HG03103 (cell line): Measurements from ENCODE around the gene NGRN.
A peak's percentile ranks its signal among the peaks of the same experiment; 100 is the strongest.
"Not testable (repeated sequence)": the region's sequence is repeated elsewhere in the genome, so short reads cannot be mapped to it uniquely, and the experiment has no call there.

Source experiments
- ATAC-seq: cut with Tn5 transposase; IDR thresholded peaks from one replicate; pipeline ENCODE4 v1.9.1; 2021; ENCODE audit warnings: low read depth; ENCODE audit not compliant: unreplicated experiment

The NGRN gene

GRCh38 chr15:90271459-90272166 lies 6.1 kb downstream of the NGRN start:
- ATAC-seq = no peak

- ATAC-seq = not testable (repeated sequence)
Observed at GRCh38 chr15:90278467-90278866, 13.0 kb downstream of the NGRN start.

DNA sequence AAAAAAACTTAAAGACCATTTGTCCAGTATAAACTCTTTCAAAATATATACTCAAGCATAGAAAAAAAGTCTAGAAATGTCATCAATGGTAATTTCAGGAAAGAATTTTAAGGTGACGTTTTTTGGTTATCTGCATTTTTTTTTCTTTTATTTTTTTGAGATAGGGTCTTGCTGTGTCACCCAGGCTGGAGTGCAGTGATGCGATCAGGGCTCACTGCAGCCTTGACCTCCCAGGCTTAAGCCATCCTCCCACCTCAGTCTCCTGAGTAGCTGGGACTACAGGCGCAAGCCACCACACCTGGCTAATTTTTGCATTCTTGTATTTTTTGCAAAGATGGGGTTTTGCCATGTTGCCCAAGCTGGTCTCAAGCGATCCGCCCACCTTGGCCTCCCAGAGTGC lies 15.3 kb downstream of the NGRN start:
- not testable (repeated sequence) for ATAC-seq

GRCh38 chr15:90281637-90282036 lies 16.2 kb downstream of the NGRN start:
- not testable (repeated sequence) for ATAC-seq

DNA sequence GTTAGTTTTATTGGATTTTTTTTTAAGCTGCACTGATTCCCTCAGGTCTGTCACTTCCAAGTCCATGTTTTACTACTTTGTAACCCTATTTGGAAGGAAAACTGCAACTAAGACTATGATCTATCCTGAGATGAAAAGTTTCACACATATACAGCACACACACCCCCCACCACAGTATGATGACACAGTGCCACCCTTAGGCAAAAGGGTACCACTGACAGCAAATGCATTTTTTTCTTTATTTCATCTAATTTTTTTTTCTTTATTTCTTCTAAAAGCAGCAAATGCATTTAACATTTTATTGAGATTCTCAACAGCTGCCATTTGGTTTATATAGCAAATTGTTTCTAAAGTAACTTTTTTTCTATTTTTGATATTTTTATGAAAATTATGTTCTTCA lies 21.2 kb downstream of the NGRN start:
- no peak for ATAC-seq

DNA sequence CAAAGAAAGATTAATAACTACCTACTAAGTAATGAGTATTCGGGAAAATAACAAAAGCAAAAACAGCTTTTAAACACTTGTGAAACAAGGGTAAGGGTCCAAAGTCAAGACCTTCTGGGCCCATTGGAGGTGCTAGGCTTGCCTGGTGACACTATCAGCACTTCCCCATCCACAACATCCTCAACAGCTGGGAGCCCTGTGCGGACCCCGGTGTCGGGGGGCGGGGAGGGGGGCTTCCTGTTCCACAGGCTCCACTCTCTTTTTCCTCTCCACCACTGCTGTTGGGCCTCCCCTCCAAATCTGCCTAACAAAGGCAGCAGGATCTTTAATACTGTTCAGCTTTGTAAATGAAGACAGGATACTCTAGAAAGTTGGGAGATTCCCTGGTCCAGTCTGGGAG lies 21.6 kb downstream of the NGRN start:
- ATAC-seq = no peak

DNA sequence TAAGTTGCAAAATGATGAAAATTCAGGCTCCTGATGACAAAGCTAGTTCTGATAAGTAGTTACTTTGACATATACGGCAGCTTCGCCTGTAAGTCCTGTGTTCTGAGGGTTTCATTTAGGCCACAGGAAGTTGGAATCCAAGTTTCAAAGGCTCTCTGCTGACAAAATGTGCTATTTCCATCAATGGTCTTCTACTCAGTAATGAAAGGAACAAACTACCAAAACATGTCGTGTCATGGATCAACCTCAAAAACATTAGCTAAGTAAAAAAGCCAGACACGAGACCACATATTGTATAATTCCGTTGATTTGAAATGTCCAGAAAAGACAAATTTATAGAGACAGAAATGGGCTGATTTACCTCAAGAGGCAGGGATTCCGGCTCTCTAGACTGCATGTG lies 22.5 kb downstream of the NGRN start:
- no peak for ATAC-seq

DNA sequence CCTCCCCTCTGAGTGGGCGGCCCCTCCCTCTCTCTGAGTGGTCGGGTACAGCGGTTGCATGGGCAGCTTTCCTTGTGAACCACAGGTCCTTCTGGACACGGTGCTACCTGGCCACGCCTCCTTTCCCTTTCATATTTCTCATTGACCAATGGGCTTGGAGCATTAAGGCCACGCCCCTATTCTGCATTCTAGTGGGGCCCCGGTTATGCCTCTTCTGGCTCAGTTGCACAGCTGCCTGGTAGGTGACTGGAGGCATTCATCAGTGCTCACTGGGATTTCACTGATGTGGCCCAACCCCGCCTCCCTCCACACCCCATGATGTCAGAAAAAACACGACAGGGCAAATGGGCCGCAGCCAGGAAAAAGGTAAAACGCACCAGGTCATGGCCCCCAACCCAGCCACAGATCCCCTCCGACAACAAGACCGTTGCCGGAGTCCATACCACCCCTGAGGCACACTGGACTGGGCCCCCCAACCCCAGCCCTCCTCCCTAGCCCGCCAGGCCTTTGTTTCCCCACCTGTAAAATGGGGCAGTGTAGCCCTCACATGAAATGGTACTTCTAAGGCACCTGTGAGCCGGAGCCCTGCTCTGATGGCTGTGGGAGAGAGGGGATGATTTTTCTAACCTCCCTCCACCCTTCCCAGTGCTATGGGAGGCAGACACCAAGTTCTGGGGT lies 26.3 kb downstream of the NGRN start:
- ATAC-seq = no peak

DNA sequence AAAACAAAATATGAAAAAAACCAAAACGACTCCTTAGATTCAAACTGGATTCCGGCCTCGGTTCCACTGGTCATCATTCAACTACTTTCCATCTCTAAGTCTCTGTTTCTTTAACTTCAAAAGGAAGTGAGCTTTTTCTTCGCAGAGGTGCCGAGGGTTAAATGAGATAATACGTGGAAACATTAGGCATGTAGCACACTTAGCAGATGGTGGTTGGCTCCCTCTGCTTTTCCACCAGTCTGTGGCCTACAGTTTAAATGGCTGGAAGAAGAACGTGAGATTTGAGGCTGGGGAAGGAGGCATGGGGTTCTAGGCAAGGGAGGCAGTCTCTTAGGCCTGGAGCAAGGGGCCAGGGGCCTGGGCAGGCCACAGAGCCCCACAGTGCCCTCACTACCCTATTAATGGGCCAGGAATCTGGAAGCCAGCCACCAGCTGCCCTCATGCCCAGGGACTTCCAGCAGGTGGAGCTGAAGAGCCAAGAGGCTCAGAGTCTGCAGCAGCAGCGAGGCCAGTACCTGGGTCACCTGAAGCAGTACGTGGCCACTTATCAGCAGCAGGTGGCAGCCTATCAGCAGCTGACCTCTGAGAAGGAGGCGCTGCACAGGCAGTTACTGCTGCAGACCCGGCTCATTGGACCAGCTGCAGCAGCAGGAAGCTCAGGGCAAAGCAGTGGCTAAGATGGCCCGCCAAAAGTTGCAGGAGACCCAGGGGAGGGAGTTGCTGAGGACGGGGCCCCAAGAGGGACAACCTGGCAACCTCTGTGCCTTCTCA lies 27.8 kb downstream of the NGRN start:
- not testable (repeated sequence) for ATAC-seq

DNA sequence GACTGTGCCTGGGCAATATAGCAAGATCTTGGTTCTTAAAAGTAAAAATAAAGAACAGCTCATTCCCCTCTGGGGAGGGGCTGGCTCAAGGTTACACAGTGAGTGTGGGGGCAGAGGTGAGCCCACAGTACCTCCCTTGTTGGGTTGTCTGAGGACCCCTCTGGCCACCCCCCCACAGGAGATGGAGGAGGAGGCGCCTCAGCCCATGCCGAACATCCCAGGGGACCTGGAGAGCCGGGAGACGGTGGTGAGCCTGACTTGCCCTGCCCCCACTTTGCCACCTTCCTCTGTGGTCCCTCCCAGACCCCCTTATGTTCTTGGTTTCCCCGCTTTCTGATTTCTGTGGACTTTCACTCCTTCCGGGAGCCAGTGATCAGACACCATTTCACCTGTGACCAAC lies 28.7 kb downstream of the NGRN start:
- ATAC-seq = no peak

- ATAC-seq = no peak
Observed at GRCh38 chr15:90294601-90295269, 29.3 kb downstream of the NGRN start.

DNA sequence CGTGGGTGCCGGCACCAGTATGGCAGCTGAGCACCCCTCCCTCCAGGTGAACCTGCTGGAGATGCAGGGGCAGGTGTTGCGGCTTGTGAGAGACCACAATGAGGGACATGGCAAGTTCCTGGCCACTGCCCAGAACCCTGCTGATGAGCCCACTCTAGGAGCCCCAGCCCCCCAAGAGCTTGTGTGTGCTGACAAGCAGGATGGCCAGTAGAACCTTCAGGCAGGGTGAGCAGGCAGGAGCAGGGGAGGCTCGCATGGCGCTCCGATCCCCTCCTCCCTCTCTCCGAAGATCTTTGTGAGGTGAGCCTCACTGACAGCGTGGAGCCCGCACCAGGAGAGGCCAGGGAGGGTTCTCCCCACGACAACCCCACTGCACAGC lies 29.8 kb downstream of the NGRN start:
- no peak for ATAC-seq

- ATAC-seq = not testable (repeated sequence)
Observed at GRCh38 chr15:90296316-90296884, 30.9 kb downstream of the NGRN start.

GRCh38 chr15:90297021-90297420 lies 31.5 kb downstream of the NGRN start:
- no peak for ATAC-seq

DNA sequence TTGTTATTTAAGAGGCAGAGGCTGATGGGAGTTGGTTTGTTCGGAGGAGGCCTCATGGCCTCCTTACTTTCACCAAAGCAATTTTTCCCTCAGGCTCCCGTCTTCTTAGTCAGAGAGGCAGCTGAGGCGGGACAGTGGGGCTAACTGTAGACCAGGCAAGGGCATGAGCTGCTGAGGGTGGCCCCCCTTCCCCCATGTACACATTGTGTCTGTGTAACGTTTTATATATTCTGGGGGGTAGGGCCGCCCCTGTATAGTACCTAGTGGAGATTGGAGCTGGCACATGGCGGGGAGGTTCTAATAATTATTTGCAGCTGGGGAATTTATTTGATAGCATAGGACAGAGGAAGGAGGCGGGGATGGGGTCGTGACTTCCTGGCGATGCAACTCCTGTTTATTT lies 35.1 kb downstream of the NGRN start:
- ATAC-seq = no peak

DNA sequence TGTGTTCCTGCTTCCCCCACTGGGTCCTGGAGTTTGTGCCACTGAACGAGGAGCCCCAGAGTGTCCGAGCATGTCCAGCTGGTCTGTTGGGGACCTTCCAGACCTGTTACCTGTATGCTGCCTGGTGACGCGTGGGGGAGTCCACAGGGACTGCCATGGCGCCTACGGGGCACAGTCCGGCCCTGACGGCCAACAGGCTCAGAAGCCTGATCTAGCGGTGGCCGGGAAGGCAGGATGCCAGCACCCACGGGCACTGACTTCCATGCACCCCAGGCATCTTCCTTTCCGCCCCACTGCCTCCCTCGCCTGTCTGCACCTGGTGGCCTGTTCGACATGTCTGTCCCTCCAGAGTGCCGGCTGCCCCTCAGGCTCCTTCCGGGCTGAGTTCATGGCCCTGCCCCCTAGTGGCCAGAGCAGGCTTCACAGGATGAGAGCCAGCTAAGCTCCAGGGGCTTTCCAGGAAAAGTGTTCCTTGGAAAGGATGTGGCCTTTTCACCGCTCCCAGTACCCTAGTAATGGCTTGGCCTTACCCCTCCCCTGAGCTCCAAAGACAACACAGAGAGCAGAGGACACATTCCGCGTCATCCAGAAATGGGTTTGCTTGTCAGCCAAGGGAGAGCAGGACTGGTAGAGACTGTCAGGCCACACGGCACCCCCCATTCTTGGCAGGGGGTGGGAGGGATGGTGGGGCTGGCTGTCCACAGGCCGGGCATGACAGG lies 35.7 kb downstream of the NGRN start:
- ATAC-seq = no peak

GRCh38 chr15:90301707-90302300 lies 36.3 kb downstream of the NGRN start:
- no peak for ATAC-seq

DNA sequence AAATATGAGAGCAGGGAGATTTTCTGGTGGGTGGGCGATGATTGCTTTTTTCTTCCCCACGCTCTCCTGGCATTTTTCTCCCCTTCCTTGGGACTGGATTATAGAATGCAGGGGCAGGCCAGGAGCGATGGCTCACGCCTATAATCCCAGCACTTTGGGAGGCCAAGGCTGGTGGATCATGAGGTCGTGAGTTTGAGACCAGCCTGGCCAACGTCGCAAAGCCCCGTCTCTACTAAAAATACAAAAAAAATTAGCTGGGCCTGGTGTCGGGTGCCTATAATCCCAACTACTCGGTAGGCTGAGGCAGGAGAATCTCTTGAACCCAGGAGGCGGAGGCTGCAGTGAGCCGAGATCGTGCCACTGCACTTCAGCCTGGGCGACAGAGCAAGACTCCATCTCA lies 39.9 kb downstream of the NGRN start:
- ATAC-seq = not testable (repeated sequence)

DNA sequence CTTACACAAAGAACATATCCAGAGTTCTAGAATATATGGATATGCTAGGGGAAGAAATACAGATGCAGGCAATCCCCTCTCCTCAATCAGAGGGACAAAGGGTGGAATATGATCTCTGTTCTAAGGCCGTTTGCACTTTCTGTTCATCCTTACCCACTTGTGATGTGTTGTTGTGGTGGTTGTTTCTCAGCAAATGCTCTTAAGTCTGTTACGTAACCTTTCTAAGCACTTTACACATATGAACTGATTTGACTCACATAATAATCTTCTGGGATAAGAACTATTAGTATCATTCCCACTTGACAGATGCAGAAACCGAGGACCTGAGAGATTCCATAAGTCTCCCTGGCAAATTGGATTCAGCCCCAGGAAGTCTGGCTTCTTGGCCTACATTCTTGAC lies 40.5 kb downstream of the NGRN start:
- no peak for ATAC-seq

GRCh38 chr15:90306560-90306959 lies 41.1 kb downstream of the NGRN start:
- ATAC-seq = peak; percentile 81
